SIG-M5 treated with dmso at 0.1 percent for 504 hours (cell line): ENCODE results near the gene PHRF1.
"Not testable (repeated sequence)": the region's sequence is repeated elsewhere in the genome, so short reads cannot be mapped to it uniquely, and the experiment has no call there.

Source experiments
- DNase-seq: peaks from one replicate; lab custom pipeline; 2025; ENCODE audit not compliant: unreplicated experiment; lab: John Stamatoyannopoulos, UW

Gene PHRF1

DNA sequence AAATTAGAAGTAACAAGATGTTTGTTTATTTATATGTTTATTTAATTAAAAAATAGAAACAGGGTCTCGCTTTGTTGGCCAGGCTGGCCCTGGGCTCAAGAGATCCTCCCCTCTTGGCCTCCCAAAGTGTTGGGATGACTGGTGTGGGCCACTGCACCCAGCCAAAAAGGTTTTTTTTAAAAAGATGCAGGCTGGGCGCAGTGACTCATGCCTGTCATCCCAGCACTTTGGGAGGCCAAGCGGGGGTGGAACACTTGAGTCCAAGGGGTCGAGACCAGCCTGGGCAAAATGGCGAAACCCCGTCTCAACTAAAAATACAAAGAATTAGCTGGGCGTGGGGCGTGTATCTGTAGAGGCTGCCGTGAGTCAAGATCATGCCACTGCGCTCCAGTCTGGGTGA is 74.2 kb downstream of the PHRF1 start:
- no peak for DNase-seq

DNA sequence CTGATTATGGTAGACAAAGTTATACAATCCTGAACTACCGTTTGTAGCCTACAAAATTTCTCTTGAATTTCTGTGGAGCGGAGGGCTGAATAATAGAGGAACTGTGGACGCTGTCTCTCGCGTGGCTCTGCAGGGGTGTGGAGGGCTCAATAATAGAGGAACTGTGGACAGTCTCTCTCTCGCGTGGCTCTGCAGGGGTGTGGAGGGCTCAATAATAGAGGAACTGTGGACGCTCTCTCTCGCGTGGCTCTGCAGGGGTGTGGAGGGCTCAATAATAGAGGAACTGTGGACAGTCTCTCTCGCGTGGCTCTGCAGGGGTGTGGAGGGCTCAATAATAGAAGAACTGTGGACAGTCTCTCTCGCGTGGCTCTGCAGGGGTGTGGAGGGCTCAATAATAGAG is 76.9 kb downstream of the PHRF1 start:
- DNase-seq: not testable (repeated sequence)

DNA sequence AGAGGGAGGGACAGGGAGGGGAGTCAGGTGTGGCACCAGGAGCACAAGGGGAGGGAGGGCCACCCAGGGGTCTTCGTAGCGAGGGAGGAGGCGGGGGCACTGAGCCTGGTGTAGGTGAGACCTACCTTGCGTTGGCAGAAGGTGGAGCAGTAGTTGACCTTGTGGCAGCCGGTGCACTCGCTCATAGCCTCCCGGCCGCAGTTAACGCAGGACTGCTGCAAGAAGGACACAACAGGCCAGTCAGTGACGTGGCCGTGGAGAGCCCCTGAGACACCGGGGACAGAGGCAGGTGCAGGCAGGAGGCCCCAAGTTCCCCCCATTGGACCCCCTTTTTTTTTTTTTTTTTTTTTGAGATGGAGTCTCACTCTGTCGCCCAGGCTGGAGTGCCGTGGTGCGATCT is 77.6 kb downstream of the PHRF1 start:
- no peak for DNase-seq

- DNase-seq: not testable (repeated sequence)
These were observed 78.2 kb downstream of the PHRF1 start for GRCh38 chr11:654444-654843.

DNA sequence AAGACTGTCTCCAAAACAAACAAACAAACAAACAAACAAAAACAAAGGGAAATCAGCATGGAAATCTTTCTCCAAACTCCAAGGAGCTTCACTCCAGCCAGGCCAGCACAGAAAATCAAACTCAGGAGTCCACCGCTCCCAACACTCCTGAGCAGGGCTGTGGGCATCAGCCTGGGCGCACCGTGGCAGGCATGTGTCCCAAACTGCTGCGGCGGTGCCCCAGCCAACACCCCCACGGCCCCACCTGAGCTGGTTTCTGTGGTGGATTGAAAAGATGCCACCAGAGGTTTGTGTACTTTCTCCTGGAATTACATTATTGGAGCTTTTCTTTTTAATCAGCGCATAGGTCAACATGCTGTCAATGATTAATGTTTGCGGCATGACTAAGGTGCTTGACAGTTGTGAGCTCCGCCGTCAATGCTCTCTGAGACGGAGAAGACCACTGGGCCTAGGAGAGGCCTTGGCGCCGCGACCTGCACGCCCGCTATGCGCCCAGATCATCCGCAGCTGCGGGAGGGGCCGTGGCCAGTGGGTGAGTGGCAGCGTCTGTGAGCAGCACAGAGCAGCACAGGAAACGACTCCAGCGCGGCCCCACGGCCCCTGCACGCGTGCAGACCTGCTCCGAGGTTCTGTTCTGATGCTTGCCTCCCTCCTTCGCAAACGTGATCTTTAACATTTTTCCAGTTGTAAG is 78.9 kb downstream of the PHRF1 start:
- no peak for DNase-seq

- no peak for DNase-seq
These were observed 80.2 kb downstream of the PHRF1 start for GRCh38 chr11:656426-656825.

DNA sequence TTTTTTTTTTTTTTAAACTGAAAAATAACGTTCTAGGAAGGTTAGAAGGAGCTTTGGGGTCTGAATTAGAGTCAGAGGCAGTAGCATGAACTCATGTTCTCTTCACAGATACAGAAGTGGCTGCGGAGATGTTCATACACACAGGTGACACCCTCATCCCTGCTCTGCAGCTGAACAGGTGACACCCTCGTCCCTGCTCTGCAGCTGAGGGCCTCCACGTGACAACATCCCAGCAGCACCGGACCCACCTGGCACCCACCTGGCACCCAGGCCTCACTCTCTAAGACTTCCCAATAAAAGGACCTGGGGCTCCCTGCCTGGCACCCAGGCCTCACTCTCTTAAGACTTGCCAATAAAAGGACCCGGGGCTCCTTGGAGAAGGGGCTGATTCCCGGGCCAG is 80.6 kb downstream of the PHRF1 start:
- DNase-seq: no peak

GRCh38 chr11:657691-658126 is 81.4 kb downstream of the PHRF1 start:
- DNase-seq: no peak

- DNase-seq: no peak
These were observed 83.3 kb downstream of the PHRF1 start for GRCh38 chr11:659532-660085.

GRCh38 chr11:660281-660680 is 84.0 kb downstream of the PHRF1 start:
- DNase-seq: no peak

DNA sequence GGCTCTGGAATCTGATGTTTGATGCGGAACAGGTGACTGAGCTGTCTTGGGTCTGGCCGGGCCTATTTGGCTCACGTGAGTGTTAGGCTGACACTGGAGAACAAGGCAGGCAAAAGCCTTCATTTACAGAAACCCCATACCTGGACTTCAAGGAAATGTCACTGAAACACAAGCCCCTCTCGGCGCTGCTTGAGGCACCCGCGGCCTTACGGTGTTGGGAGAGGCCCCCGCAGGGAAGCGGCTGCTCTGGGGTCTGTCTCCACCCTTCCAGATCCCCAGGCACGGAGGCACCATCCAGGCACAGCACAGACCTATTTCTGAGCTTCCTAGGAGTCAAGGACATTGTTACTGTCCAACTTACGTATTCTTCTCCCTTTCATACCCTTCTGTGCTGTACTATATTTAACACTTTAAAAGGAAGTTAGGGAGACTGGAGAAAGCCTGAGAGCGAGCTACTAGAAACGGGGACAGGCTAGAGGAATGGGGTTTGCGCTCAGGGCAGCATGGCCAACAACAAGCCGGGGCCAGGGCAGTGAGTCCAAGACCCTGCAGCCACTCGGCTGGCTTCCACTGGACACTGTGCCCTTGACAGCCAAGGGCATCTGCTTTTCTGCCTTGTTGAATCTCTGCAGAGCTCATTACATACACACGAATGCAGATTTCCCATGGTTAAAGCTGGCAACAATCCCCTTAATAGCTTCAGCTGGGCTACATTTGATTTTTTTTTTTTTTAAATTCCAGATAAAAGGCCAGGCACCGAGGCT is 84.6 kb downstream of the PHRF1 start:
- no peak for DNase-seq
